ENCODE measurements around the gene RSBN1L. TPM values are rescaled to one million over a fixed set of nuclear protein-coding genes. Genes with fewer than 3 reads are reported as not detected.

Gene RSBN1L
- total RNA-seq, 1 donor, result 21.4 TPM

- TF ChIP-seq CTCF (IDR thresholded peaks at IDR 0.05; ENCODE audit: extremely low read depth, low read depth, low read length), result no peak
- Histone ChIP-seq H3K4me1 (ENCODE audit: insufficient read depth, low read length) (peaks cover 19% of the 10 kb centered on the region), H3K4me2 (ENCODE audit: insufficient read depth, low read length) (peak overlapping the region; percentile 91), H3K36me3 (ENCODE audit: insufficient read depth, low read length) (no peaks in the 10 kb centered on the region), H3K27ac (ENCODE audit: low read depth, low read length) (peak overlapping the region; percentile 84), H2AFZ (ENCODE audit: low read length) (peak overlapping the region; percentile 97), H3K9me3 (ENCODE audit: low read depth, low read length) (no peaks in the 10 kb centered on the region), H3K79me2 (ENCODE audit: insufficient read depth, low read length) (peaks cover 88% of the 10 kb centered on the region), H3K27me3 (ENCODE audit: insufficient read depth, low read length) (no peaks in the 10 kb centered on the region), H4K20me1 (ENCODE audit: insufficient read depth, low read length) (peaks cover 12% of the 10 kb centered on the region), H3K4me3 (ENCODE audit: insufficient read depth, low read length) (peak overlapping the region; percentile 91)
- DNase-seq (ENCODE audit: insufficient read length, low spot score, missing footprints), result peak; percentile 77
Measured at GRCh38 chr7:77696643-77697534, 630 bp downstream of the RSBN1L start.

- Histone ChIP-seq H3K36me3 (ENCODE audit: insufficient read depth, low read length) (no peaks in the 10 kb centered on the region), H3K27me3 (ENCODE audit: insufficient read depth, low read length) (no peaks in the 10 kb centered on the region), H2AFZ (ENCODE audit: low read length) (peak overlapping the region; percentile 91), H3K79me2 (ENCODE audit: insufficient read depth, low read length) (peaks cover 89% of the 10 kb centered on the region), H3K4me3 (ENCODE audit: insufficient read depth, low read length) (peak overlapping the region; percentile 91), H3K4me1 (ENCODE audit: insufficient read depth, low read length) (peaks cover 22% of the 10 kb centered on the region), H3K9me3 (ENCODE audit: low read depth, low read length) (no peaks in the 10 kb centered on the region), H3K4me2 (ENCODE audit: insufficient read depth, low read length) (peak overlapping the region; percentile 91), H3K27ac (ENCODE audit: low read depth, low read length) (peak overlapping the region; percentile 84), H4K20me1 (ENCODE audit: insufficient read depth, low read length) (peaks cover 15% of the 10 kb centered on the region)
- no peak for TF ChIP-seq CTCF (IDR thresholded peaks at IDR 0.05; ENCODE audit: extremely low read depth, low read depth, low read length)
- peak; percentile 85 for DNase-seq (ENCODE audit: insufficient read length, low spot score, missing footprints)
Measured at GRCh38 chr7:77697535-77697831, 1.2 kb downstream of the RSBN1L start.

- Histone ChIP-seq H3K27me3 (ENCODE audit: insufficient read depth, low read length) (no peaks in the 10 kb centered on the region), H3K4me2 (ENCODE audit: insufficient read depth, low read length) (peak overlapping the region; percentile 91), H3K9me3 (ENCODE audit: low read depth, low read length) (no peaks in the 10 kb centered on the region), H3K4me1 (ENCODE audit: insufficient read depth, low read length) (peaks cover 26% of the 10 kb centered on the region), H3K27ac (ENCODE audit: low read depth, low read length) (peak overlapping the region; percentile 84), H2AFZ (ENCODE audit: low read length) (no peak overlapping the region), H4K20me1 (ENCODE audit: insufficient read depth, low read length) (peaks cover 22% of the 10 kb centered on the region), H3K79me2 (ENCODE audit: insufficient read depth, low read length) (peaks cover 91% of the 10 kb centered on the region), H3K4me3 (ENCODE audit: insufficient read depth, low read length) (peak overlapping the region; percentile 91), H3K36me3 (ENCODE audit: insufficient read depth, low read length) (no peaks in the 10 kb centered on the region)
- DNase-seq (ENCODE audit: insufficient read length, low spot score, missing footprints), result no peak
- no peak for TF ChIP-seq CTCF (IDR thresholded peaks at IDR 0.05; ENCODE audit: extremely low read depth, low read depth, low read length)
Measured at GRCh38 chr7:77698042-77698625, 1.9 kb downstream of the RSBN1L start.

GRCh38 chr7:77699056-77699455 is 2.8 kb downstream of the RSBN1L start:
- Histone ChIP-seq H3K27me3 (ENCODE audit: insufficient read depth, low read length) (no peaks in the 10 kb centered on the region), H3K27ac (ENCODE audit: low read depth, low read length) (peak overlapping the region; percentile 16), H3K4me2 (ENCODE audit: insufficient read depth, low read length) (peak overlapping the region; percentile 91), H3K79me2 (ENCODE audit: insufficient read depth, low read length) (peaks cover 93% of the 10 kb centered on the region), H3K4me3 (ENCODE audit: insufficient read depth, low read length) (peak overlapping the region; percentile 45), H2AFZ (ENCODE audit: low read length) (no peak overlapping the region), H3K9me3 (ENCODE audit: low read depth, low read length) (no peaks in the 10 kb centered on the region), H4K20me1 (ENCODE audit: insufficient read depth, low read length) (peaks cover 26% of the 10 kb centered on the region), H3K4me1 (ENCODE audit: insufficient read depth, low read length) (peaks cover 26% of the 10 kb centered on the region), H3K36me3 (ENCODE audit: insufficient read depth, low read length) (peaks cover 3% of the 10 kb centered on the region)
- TF ChIP-seq CTCF (IDR thresholded peaks at IDR 0.05; ENCODE audit: extremely low read depth, low read depth, low read length), result no peak
- peak; percentile 34 for DNase-seq (ENCODE audit: insufficient read length, low spot score, missing footprints)
